Thoracic aorta (tissue), 2 donors: ENCODE data around the gene ITGAE. TPM values are rescaled to one million over a fixed set of nuclear protein-coding genes. Genes with fewer than 3 reads are reported as not detected.
"Not testable (repeated sequence)": the region's sequence is repeated elsewhere in the genome, so short reads cannot be mapped to it uniquely, and the experiment has no call there.

ENCODE experiments used
- ATAC-seq: fragments of 150-250 bp; one replicate; pipeline ENCODE4 v1.8.0; 2017; ENCODE audit warnings: low read depth; ENCODE audit not compliant: insufficient number of reproducible peaks, low FRiP score
- DNase-seq: peaks from one replicate; pipeline ENCODE4 v3.0.0-alpha.2; 2020; ENCODE audit warnings: low spot score
- H3K27ac ChIP-seq, 2 donors: fragments of 200-600 bp; sonication (generic); 1 replicate in 1 of 2; 2 replicates in 1 of 2; pipeline ENCODE4 v1.5.1; 2016; ENCODE audit warnings: mild to moderate bottlenecking in 2 of 2, moderate library complexity in 2 of 2
- H3K27me3 ChIP-seq: fragments of 200-600 bp; sonication (generic); replicated peaks from 2 replicates; pipeline ENCODE4 v1.6.0; 2016; ENCODE audit warnings: mild to moderate bottlenecking; ENCODE audit not compliant: insufficient read depth
- H3K36me3 ChIP-seq: fragments of 200-600 bp; sonication (generic); one replicate; pipeline ENCODE4 v1.5.1; 2016
- H3K4me1 ChIP-seq, 2 donors: fragments of 200-600 bp; sonication (generic); 1 replicate in 1 of 2; 2 replicates in 1 of 2; pipeline versions ENCODE4 v1.5.1 to v1.6.0; 2016; ENCODE audit warnings: low read depth in 2 of 2, mild to moderate bottlenecking in 1 of 2; ENCODE audit not compliant: control insufficient read depth in 1 of 2
- H3K4me3 ChIP-seq: fragments of 200-600 bp; sonication (generic); 2 replicates; pipeline ENCODE4 v1.5.1; 2016; ENCODE audit warnings: mild to moderate bottlenecking
- H3K9me3 ChIP-seq: fragments of 200-600 bp; sonication (generic); 2 replicates; pipeline ENCODE4 v1.5.1; 2016
- CTCF ChIP-seq: fragments of 200-600 bp; sonication (generic); IDR thresholded peaks from one replicate; pipeline ENCODE4 v1.5.1; 2019; ENCODE audit warnings: antibody characterized with exemption
- total RNA-seq, 2 donors: library from RNA; depleted of rRNA; stranded (reverse); fragments of >200 nt; gene quantifications; one replicate each; pipeline versions ENCODE4 v1.1.0 to v1.2.3, GENCODE V29; 2016

The ITGAE gene
- total RNA-seq, 2 donors from 2014 or later = 4.2 to 23.4 TPM

- Histone ChIP-seq H3K4me1 (peaks cover 9 to 19% of the 10 kb centered on the region in 2 donors), H3K27me3 (no peaks in the 10 kb centered on the region), H3K9me3 (no peaks in the 10 kb centered on the region), H3K4me3 (peak within 1 kb of the TSS; percentile 100), H3K36me3 (peaks cover 8% of the 10 kb centered on the region), H3K27ac (peak within 1 kb of the TSS; percentile 86 to 93)
- TF ChIP-seq CTCF = peak; percentile 96
- ATAC-seq = peak; percentile 86
- peak; percentile 49 for DNase-seq
Measured at GRCh38 chr17:3845621-3846436, 44.8 kb upstream of the ITGAE start, which contains the start of gene NCBP3. Gene NCBP3 (minus strand): TSS chr17:3846246. CDS start chr17:3846223, 23 bp downstream.

- Histone ChIP-seq H3K9me3 (no peaks in the 10 kb centered on the region), H3K4me3 (peak overlapping the region; percentile 100), H3K36me3 (peaks cover 13% of the 10 kb centered on the region), H3K27me3 (no peaks in the 10 kb centered on the region), H3K4me1 (peaks cover 9 to 19% of the 10 kb centered on the region in 2 donors), H3K27ac (peak overlapping the region; percentile 86 to 93)
- TF ChIP-seq CTCF = no peak
- ATAC-seq = no peak
- DNase-seq = no peak
Measured at GRCh38 chr17:3845291-3845620, 44.3 kb upstream of the ITGAE start.

- Histone ChIP-seq H3K4me1 (peaks cover 9 to 19% of the 10 kb centered on the region in 2 donors), H3K36me3 (peaks cover 17% of the 10 kb centered on the region), H3K4me3 (peak overlapping the region; percentile 100)
- not testable (repeated sequence) for H3K27ac ChIP-seq, ATAC-seq, H3K9me3 ChIP-seq, H3K27me3 ChIP-seq, DNase-seq
Measured at GRCh38 chr17:3844556-3844955, 43.6 kb upstream of the ITGAE start.

- no peak overlapping the region for H3K4me3 ChIP-seq
- no peak for DNase-seq
- H3K27me3 ChIP-seq = no peaks in the 10 kb centered on the region
- H3K27ac ChIP-seq = no peak overlapping the region
- peak; percentile 17 for TF ChIP-seq CTCF
- H3K9me3 ChIP-seq = no peaks in the 10 kb centered on the region
- peaks cover 17% of the 10 kb centered on the region for H3K36me3 ChIP-seq
- ATAC-seq = no peak
- H3K4me1 ChIP-seq = peaks cover 9 to 19% of the 10 kb centered on the region in 2 donors
Measured at GRCh38 chr17:3843935-3844516, 43.0 kb upstream of the ITGAE start.

- no peak for DNase-seq
- no peaks in the 10 kb centered on the region for H3K27me3 ChIP-seq
- no peak for TF ChIP-seq CTCF
- no peaks in the 10 kb centered on the region for H3K9me3 ChIP-seq
- H3K27ac ChIP-seq = no peak overlapping the region
- H3K36me3 ChIP-seq = peaks cover 29% of the 10 kb centered on the region
- H3K4me1 ChIP-seq = peaks cover 7 to 14% of the 10 kb centered on the region in 2 donors
- ATAC-seq = no peak
- no peak overlapping the region for H3K4me3 ChIP-seq
Measured at GRCh38 chr17:3838206-3838605, 37.2 kb upstream of the ITGAE start.
